Liver (tissue), 3 donors: ENCODE results near the gene VIPR2.

Source experiments
- ATF3 ChIP-seq: IDR thresholded peaks from 2 replicates; pipeline ENCODE4 v1.6.1; 2016; ENCODE audit warnings: antibody characterized with exemption
- CTCF ChIP-seq: fragments of 150-350 bp; IDR thresholded peaks from 2 replicates; pipeline ENCODE4 v1.5.1; 2017; ENCODE audit warnings: improper control_type of control experiment, low read depth, low read length; ENCODE audit not compliant: missing input control
- EGR1 ChIP-seq, 2 donors: IDR thresholded peaks; 2 replicates each; pipeline ENCODE4 v1.6.1; 2016 to 2018; ENCODE audit warnings: antibody characterized with exemption in 2 of 2, low read depth in 2 of 2
- GABPA ChIP-seq, 2 donors: IDR thresholded peaks in 1 of 2; conservative IDR thresholded peaks in 1 of 2; 2 replicates each; pipeline ENCODE4 v1.6.1; 2016; ENCODE audit warnings: antibody characterized with exemption in 2 of 2, mild to moderate bottlenecking in 1 of 2, moderate library complexity in 1 of 2
- JUND ChIP-seq, 2 donors: IDR thresholded peaks; 2 replicates each; pipeline ENCODE4 v1.6.1; 2016; ENCODE audit warnings: antibody characterized with exemption in 2 of 2
- MAX ChIP-seq: IDR thresholded peaks from 2 replicates; pipeline ENCODE4 v1.6.1; 2016; ENCODE audit warnings: antibody characterized with exemption
- NR2F2 ChIP-seq: IDR thresholded peaks from 2 replicates; pipeline ENCODE4 v1.6.1; 2016; ENCODE audit warnings: antibody characterized with exemption
- RAD21 ChIP-seq, 2 donors: IDR thresholded peaks; 2 replicates each; pipeline ENCODE4 v1.6.1; 2016; ENCODE audit warnings: antibody characterized with exemption in 2 of 2, mild to moderate bottlenecking in 2 of 2
- REST ChIP-seq: IDR thresholded peaks from 2 replicates; pipeline ENCODE4 v1.6.1; 2016; ENCODE audit warnings: antibody characterized with exemption, mild to moderate bottlenecking
- TAF1 ChIP-seq: conservative IDR thresholded peaks from 2 replicates; pipeline ENCODE4 v1.6.1; 2016; ENCODE audit warnings: antibody characterized with exemption, mild to moderate bottlenecking
- YY1 ChIP-seq: IDR thresholded peaks from 2 replicates; pipeline ENCODE4 v1.6.1; 2016; ENCODE audit warnings: antibody characterized with exemption, mild to moderate bottlenecking
- ZBTB33 ChIP-seq: IDR thresholded peaks from 2 replicates; pipeline ENCODE4 v1.6.1; 2016; ENCODE audit warnings: antibody characterized with exemption
- donor health status: healthy.
- donor health status: healthy.

GRCh38 chr7:159154243-159154642, 9.6 kb upstream of the VIPR2 start:
- TF ChIP-seq YY1 (no peak), CTCF (no peak), JUND (IDR thresholded peaks at IDR 0.05) (no peak), EGR1 (IDR thresholded peaks at IDR 0.05; ENCODE audit: low read depth in 2 of 2) (no peak), NR2F2 (no peak), RAD21 (IDR thresholded peaks at IDR 0.05) (no peak), GABPA (IDR thresholded peaks at IDR 0.05 in 1 of 2, conservative IDR thresholded peaks at IDR 0.05 in 1 of 2) (no peak), ZBTB33 (no peak), TAF1 (no peak), MAX (no peak), REST (no peak), ATF3 (no peak)
